ENCODE data around the gene PDE4B.

Gene PDE4B

GRCh38 chr1:65881067-65881594 is 88.4 kb downstream of the PDE4B start:
- FAIRE-seq (no peak), DNase-seq (ENCODE audit: low spot score) (no peak)

- no peak for FAIRE-seq
- no peak for DNase-seq (ENCODE audit: low spot score)
These were observed 89.4 kb downstream of the PDE4B start for GRCh38 chr1:65882076-65882475.

DNA sequence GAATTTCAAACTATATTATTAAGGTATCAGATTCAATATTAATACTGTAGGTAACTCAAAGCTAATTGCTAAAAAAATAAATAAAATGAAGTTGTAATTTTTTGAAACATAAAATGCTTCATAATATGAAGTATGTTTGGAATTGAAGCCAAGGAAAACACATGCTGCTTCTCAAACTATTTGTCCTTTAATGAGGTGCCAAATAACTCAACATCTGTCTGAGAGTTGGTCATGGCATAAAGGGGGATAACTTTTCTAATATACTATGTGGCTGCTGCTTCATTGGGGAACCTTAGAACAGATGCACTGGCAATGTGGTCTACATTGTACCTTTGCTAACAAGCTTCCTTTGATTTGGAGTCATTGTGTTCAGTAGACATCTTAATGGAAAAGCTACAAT is 96.7 kb downstream of the PDE4B start:
- FAIRE-seq (no peak), DNase-seq (ENCODE audit: low spot score) (no peak)

- FAIRE-seq (no peak), DNase-seq (ENCODE audit: low spot score) (no peak)
These were observed 97.6 kb downstream of the PDE4B start for GRCh38 chr1:65890201-65890843.

DNA sequence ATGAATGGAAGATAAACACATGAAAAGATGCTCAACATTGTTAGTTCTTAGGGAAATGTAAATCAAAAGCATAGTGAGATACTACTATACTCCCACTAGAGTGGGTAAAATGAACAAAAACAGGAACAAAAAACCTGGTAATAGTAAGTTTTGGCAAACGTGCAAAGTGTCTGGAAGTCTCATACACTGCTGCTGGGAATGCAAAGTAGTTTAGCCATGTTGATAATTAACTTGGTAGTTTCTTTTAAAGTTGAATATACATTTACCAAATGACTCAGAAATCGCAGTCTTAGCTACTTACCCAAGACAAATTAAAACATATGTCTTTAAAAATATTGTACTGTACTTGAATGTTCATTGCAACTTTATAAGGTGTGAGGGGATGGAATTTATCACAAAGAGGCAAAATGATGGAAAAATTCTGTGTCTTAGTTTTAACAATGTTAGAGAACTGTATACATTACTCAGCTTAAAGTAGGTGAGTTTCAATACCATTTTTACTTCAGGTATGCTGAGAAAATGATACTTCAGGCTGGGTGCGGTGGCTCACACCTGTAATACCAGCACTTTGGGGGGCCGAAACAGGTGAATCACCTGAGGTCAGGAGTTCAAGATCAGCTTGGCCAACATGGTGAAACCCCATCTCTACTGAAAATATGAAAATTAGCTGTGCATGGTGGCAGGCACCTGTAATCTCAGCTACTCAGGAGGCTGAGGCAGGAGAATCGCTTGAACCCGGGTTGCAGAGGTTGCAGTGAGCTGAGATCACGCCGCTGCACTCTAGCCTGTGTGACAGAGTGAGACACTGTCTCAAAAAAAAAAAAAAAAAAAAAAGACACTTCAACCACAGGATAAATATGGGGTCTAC is 102.3 kb downstream of the PDE4B start:
- DNase-seq (ENCODE audit: low spot score) = no peak
- no peak for FAIRE-seq

GRCh38 chr1:65896721-65897120 is 104.0 kb downstream of the PDE4B start:
- FAIRE-seq = no peak
- DNase-seq (ENCODE audit: low spot score) = no peak

DNA sequence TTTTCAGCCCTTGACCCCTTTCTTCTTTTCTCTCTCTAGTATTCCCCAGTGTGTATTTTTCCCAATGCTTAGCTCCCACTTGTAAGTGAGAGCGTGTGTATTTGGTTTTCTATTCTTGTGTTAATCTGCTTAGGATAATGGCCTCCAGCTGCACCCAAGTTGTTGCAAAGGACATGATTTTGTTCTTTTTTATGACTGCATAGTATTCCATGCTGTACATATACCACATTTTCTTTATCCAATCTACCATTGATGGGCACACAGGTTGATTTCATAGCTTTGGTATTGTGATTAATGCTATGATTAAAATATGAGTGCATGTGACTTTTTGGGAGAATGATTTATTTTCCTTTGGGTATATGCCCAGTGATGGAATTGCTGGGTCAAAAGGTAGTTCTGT is 104.8 kb downstream of the PDE4B start:
- no peak for DNase-seq (ENCODE audit: low spot score)
- FAIRE-seq = no peak

DNA sequence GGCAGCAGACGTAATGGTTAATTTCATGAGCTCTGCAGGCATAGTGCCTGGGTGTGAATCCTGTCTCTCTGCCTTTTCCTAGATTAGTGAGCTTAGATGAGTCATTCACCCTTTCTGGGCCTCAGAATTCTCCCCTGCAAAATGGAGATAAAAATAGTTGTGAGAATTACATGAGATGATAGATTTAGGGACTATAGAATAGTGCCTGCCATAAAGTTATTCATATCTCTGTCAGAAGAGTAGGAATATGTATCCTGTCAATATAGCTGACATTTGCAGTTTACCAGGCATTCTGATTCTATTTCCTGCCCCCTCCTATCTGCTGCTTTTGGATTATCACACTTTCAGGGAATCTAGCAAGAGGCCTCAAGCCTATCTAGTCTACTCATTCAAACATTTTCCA is 112.0 kb downstream of the PDE4B start:
- DNase-seq (ENCODE audit: low spot score) (no peak), FAIRE-seq (no peak)

GRCh38 chr1:65910432-65910831 is 117.7 kb downstream of the PDE4B start:
- DNase-seq (ENCODE audit: low spot score) (no peak), FAIRE-seq (no peak)

DNA sequence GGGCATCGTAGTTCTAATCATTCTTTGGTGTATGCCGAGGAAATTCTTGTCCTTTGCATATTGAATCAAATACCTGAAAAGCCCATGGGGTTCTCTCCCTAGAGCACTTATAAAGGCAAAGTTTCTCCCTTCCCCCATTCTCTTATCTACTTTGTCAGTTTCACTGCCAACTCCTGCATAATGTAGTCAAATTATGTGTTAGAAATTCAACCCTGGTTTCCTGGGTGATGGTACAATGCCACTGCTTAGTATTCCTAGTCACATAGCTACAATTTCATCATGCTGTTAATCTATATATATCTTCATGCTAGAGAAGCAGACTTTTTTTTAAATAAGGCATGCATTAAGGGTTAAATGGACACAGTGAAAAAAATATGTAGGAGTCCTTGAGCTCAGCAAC is 119.0 kb downstream of the PDE4B start:
- DNase-seq (ENCODE audit: low spot score) (no peak), FAIRE-seq (no peak)

DNA sequence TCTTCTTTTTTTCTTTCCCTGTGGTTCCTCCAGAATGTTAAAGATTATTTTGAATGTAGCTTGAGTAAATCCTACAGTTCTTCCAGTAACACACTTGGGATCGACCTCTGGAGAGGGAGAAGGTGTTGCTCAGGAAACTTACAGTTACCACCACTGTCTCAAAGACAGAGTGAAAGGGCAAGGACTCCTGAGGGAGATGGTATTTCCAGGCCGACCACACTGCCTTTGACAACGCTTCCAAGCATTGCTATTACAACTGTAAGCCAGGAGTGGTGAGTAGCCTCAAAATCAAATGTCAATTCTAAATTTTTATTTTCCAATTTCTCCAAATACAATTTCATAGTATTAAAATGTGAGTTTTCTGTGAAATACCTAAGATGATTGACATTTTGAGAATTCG is 125.9 kb downstream of the PDE4B start:
- DNase-seq (ENCODE audit: low spot score) = no peak
- no peak for FAIRE-seq

GRCh38 chr1:65921446-65921845 is 128.8 kb downstream of the PDE4B start:
- no peak for FAIRE-seq
- DNase-seq (ENCODE audit: low spot score) = no peak

DNA sequence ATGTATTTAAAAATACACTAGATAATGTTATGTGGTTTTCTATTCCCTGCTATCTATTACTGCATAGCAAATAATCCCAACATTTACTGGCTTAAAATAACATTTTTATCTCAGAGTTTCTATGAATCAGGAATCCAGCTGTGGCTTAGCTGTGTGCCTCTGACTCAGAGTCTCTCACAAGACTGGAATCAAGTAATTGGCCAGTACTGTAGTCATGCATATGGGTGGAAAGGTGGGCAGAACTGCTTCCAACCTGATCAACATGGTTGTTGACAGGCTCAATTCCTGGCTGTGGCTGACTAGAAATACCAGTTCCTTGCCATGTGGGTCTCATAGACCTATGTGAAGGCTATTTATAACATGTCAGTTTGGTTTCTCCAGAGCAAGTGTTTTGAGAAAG is 131.8 kb downstream of the PDE4B start:
- no peak for DNase-seq (ENCODE audit: low spot score)
- no peak for FAIRE-seq

- no peak for FAIRE-seq
- DNase-seq (ENCODE audit: low spot score) = no peak
These were observed 145.8 kb downstream of the PDE4B start for GRCh38 chr1:65938506-65938905.

DNA sequence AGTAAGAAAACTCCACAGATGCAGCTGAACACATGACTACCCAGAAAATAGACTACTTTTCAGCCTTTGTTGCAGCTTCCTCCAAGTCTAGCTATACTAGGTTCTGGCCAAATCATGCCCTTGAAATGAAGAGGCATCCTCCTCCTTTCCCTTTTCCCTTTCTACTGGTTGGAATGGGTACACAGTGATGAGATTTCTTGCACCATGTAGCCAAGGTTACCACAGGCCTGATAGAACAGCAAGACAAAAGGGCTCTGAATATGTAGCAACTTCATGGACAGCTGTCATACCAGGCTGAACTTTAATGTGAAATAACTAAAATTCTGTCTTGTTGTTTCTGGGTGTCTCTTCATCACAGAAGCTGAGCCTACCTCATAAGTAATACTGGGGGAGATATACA is 146.5 kb downstream of the PDE4B start:
- FAIRE-seq (no peak), DNase-seq (ENCODE audit: low spot score) (no peak)

DNA sequence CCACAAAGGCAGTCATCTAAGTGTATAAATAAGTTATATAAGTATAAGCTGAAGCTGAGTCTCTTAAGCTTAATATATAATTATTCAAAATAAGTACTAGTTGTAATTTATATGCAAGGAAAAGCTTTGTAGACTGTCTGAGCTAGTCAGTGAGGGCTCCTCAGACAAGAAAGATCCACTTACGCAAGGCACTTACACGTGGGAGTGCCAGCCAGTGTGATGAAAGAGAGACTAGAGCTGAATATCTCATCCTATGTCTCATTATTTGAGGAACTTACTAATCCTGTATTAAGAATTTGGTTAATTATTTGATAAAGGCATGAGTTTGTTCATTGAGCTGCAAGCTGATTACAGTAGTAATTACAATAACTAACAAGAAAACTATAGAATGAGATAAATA is 146.9 kb downstream of the PDE4B start:
- FAIRE-seq (no peak), DNase-seq (ENCODE audit: low spot score) (no peak)

DNA sequence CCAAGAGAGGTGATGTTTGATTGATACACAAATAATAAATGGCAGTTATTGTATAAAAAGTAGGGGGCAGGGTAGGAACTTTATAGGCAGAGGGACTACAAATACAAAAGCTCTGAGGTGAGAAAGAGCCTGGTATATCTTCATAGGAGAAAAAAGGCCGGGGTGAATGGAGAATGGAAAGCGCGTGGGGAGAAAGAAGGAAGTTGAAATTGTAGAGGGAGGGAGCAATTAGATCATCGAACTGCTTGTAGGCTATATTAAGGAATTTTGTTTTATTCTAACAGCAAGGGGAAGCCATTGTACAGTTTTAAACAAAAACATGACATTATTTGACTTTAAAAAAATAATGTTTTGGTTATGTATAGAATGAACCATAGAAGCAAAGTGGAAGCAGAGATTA is 147.4 kb downstream of the PDE4B start:
- DNase-seq (ENCODE audit: low spot score) (no peak), FAIRE-seq (no peak)

DNA sequence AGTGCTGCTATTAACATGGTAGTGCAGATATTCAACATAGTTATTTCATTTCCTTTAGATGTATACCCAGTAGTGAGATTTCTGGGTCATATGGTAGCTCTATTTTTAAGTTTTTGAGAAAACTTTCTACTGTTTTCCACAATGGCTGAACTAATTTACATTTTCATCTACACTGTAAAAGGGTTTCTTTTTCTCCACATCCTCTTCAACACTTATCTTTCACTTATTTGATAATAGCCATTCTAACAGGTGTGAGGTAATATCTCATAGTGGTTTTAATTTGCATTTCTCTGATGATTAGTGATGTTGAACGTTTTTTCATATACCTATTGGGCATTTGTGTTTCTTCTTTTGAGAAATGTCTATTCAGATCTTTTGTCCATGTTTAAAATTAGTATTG is 149.8 kb downstream of the PDE4B start:
- DNase-seq (ENCODE audit: low spot score) (no peak), FAIRE-seq (no peak)

GRCh38 chr1:65946376-65946775 is 153.7 kb downstream of the PDE4B start:
- no peak for DNase-seq (ENCODE audit: low spot score)

DNA sequence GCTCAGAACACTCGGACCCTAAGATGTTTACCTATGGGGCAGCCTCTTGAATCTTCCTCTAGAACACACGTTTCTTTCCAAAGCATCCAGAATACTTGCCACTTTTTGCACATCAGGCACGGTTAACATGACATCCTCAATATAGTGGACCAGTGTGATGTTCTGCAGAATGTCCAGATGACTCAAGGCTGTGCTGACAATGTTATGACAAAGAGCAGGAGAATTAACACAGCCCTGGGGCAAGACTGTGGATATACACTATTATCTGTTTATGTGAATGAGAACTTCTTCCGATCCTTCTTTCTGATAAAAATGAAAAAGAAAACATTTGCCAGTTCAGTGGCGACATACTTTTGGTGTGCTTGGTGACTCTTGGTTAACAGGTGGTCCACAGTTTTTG is 154.3 kb downstream of the PDE4B start:
- DNase-seq (ENCODE audit: low spot score) (no peak), FAIRE-seq (no peak)

More at GRCh38 chr1:65946376-65946775, 153.7 kb downstream of the PDE4B start:
- FAIRE-seq = no peak

DNA sequence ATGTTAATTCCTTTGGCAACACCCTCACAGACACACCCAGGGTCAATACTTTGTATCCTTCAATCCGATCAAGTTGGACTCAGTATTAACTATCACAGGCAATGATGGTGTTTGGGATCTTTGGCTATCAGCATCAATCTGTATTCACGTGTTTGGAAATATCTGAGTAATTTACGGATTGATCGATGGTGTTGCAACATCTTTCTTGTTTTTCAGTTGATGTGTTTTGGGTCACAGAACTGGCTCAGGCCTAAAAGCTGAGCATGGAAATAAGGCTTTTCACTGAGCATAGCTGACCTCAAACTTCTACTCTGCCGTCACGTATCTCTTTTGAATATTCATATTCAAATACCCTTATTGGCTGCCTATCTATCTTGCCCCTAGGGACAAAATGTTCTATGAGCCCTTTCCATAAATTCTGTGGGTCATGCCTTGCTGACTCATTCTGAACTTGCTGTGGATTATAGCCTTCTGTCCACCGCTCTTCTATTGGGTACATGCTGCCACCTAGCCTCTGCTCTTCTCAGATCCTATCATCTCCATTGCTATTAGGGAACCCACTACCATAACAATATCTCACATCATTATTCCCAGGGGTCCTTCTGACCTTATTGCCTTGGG is 156.0 kb downstream of the PDE4B start:
- no peak for FAIRE-seq
- peak; percentile 21 for DNase-seq (ENCODE audit: low spot score)

GRCh38 chr1:65949230-65949626 is 156.5 kb downstream of the PDE4B start:
- FAIRE-seq (no peak), DNase-seq (ENCODE audit: low spot score) (no peak)
